Measurements from ENCODE around the gene LDB2. TPM values are rescaled to one million over a fixed set of nuclear protein-coding genes. Genes with fewer than 3 reads are reported as not detected.

Gene LDB2
- total and polyA plus RNA-seq, 11 donors: 9.5 to 38.7 (median 26.3) TPM

- 53 to 63% (median 60%) methylated on average over 6 of the region's 6 CpGs for WGBS, 4 donors
- Histone ChIP-seq H3K4me3 (no peak overlapping the region), H3K27ac (peak overlapping the region in 6 of 12 donors; percentile 6 to 54 (median 34)), H3K27me3 (no peaks in the 10 kb centered on the region), H3K4me1 (peaks cover 0 to 11% (median 0%) of the 10 kb centered on the region in 12 donors), H3K9me3 (no peaks in the 10 kb centered on the region), H3K36me3 (no peaks in the 10 kb centered on the region)
- TF ChIP-seq CTCF (IDR thresholded peaks at IDR 0.05) (no peak), POLR2A (IDR thresholded peaks at IDR 0.05) (no peak)
- intact Hi-C loops (cut with DNase I): no loop called here
- peak in 1 of 4 donors; percentile 36 for ATAC-seq
- DNase-seq: no peak
These were observed 353.6 kb downstream of the LDB2 start for GRCh38 chr4:16544869-16545268.

- no peaks in the 10 kb centered on the region for H3K27me3 ChIP-seq
- H3K4me3 ChIP-seq: no peak overlapping the region
- DNase-seq: peak; percentile 21 to 77 (median 69)
- H3K27ac ChIP-seq: peak overlapping the region in 5 of 12 donors; percentile 6 to 54 (median 24)
- 40 to 55% (median 48%) methylated on average over 6 of the region's 6 CpGs for WGBS, 4 donors
- TF ChIP-seq CTCF (IDR thresholded peaks at IDR 0.05) (no peak), POLR2A (IDR thresholded peaks at IDR 0.05) (no peak)
- H3K9me3 ChIP-seq: no peaks in the 10 kb centered on the region
- peak; percentile 77 to 95 (median 86) for ATAC-seq
- H3K4me1 ChIP-seq: peaks cover 0 to 11% (median 0%) of the 10 kb centered on the region in 12 donors
- intact Hi-C loops (cut with DNase I): no loop called here
- H3K36me3 ChIP-seq: no peaks in the 10 kb centered on the region
These were observed 354.2 kb downstream of the LDB2 start for GRCh38 chr4:16544251-16544721.

GRCh38 chr4:16537926-16538325, 360.5 kb downstream of the LDB2 start:
- ATAC-seq (peak in 1 of 4 donors; percentile 27), DNase-seq (no peak)
- intact Hi-C loops (cut with DNase I): no loop called here
- Histone ChIP-seq H3K9me3 (no peaks in the 10 kb centered on the region), H3K27ac (no peak overlapping the region), H3K4me1 (peaks cover 0 to 11% (median 4%) of the 10 kb centered on the region in 12 donors), H3K36me3 (peaks cover 0 to 3% (median 0%) of the 10 kb centered on the region in 9 donors), H3K4me3 (no peak overlapping the region), H3K27me3 (no peaks in the 10 kb centered on the region)
- TF ChIP-seq POLR2A (IDR thresholded peaks at IDR 0.05): no peak
- no peak for TF ChIP-seq CTCF (IDR thresholded peaks at IDR 0.05)
- WGBS, 4 donors: 94 to 97% (median 95%) methylated on average over 1 of the region's 1 CpG

GRCh38 chr4:16532240-16532970, 366.0 kb downstream of the LDB2 start:
- ATAC-seq (peak; percentile 51 to 64 (median 62)), DNase-seq (peak in 2 of 5 donors; percentile 25 to 27)
- 42 to 60% (median 51%) methylated on average over 6 of the region's 6 CpGs for WGBS, 4 donors
- no peaks in the 10 kb centered on the region for H3K9me3 ChIP-seq
- H3K27ac ChIP-seq: peak overlapping the region in 7 of 12 donors; percentile 1 to 60 (median 29)
- no peak overlapping the region for H3K4me3 ChIP-seq
- intact Hi-C loops (cut with DNase I): no loop called here
- peaks cover 0 to 33% (median 20%) of the 10 kb centered on the region in 12 donors for H3K4me1 ChIP-seq
- peaks cover 0 to 3% (median 0%) of the 10 kb centered on the region in 9 donors for H3K36me3 ChIP-seq
- TF ChIP-seq CTCF (IDR thresholded peaks at IDR 0.05) (no peak), POLR2A (IDR thresholded peaks at IDR 0.05) (no peak)
- H3K27me3 ChIP-seq: no peaks in the 10 kb centered on the region

Measured in heart left ventricle (tissue), 16 donors.